Endothelial cell of umbilical vein (primary cell): Measurements from ENCODE around the gene USP47. TPM values are rescaled to one million over a fixed set of nuclear protein-coding genes. Genes with fewer than 3 reads are reported as not detected.

Experiments used
- BruUV-seq: library from RNA; stranded (reverse); fragments of 400-500 nt; replicated peaks from 2 replicates; lab custom pipeline; 2021; lab: Mats Ljungman, UMichigan
- CTCF ChIA-PET: fragments of 300-600, 350-600 bp; sonication (Branson Sonifier 250); formaldehyde crosslinking; loops from one replicate; lab custom pipeline; 2021; ENCODE audit warnings: antibody characterized with exemption, inconsistent platforms; lab: Charles Lee
- POLR2A ChIA-PET: fragments of 300-600, 350-600 bp; sonication (Branson Sonifier 250); formaldehyde crosslinking; loops from one replicate; lab custom pipeline; 2021; ENCODE audit warnings: antibody characterized with exemption, inconsistent platforms; lab: Charles Lee
- DNase-seq: peaks from one replicate; pipeline ENCODE4 v3.0.0-alpha.2; 2011; ENCODE audit warnings: low read depth, low spot score
- FAIRE-seq: peaks from 2 replicates; lab custom pipeline; 2011; peaks lifted over from hg19 to GRCh38; lab: Jason Lieb, UNC
- H2AFZ ChIP-seq: 2 replicates; pipeline ENCODE4 v1.6.0; 2012; ENCODE audit warnings: low read depth, low read length, control low read depth, inconsistent platforms
- H3K27ac ChIP-seq: 2 replicates; pipeline ENCODE4 v1.5.1; 2011; ENCODE audit warnings: low read depth, mild to moderate bottlenecking, control low read depth, low read length, moderate library complexity; ENCODE audit not compliant: insufficient read depth
- H3K27me3 ChIP-seq, 2 experiments: 2 replicates each; pipeline versions ENCODE4 v1.6.0 to v1.6.1; 2011; ENCODE audit warnings: low read length in 2 of 2, mixed read lengths in 1 of 2; ENCODE audit not compliant: control insufficient read depth in 2 of 2, insufficient read depth in 2 of 2
- H3K36me3 ChIP-seq, 2 experiments: 2 replicates in 1 of 2; 3 replicates in 1 of 2; pipeline ENCODE4 v1.5.1; 2011; ENCODE audit warnings: low read length in 2 of 2, mild to moderate bottlenecking in 1 of 2, moderate library complexity in 1 of 2; ENCODE audit not compliant: control insufficient read depth in 2 of 2, insufficient read depth in 2 of 2; ENCODE audit errors: extremely low read depth in 1 of 2
- H3K4me1 ChIP-seq: 3 replicates; pipeline ENCODE4 v1.5.1; 2011; ENCODE audit warnings: mild to moderate bottlenecking, low read length; ENCODE audit not compliant: control insufficient read depth, insufficient read depth; ENCODE audit errors: extremely low read depth
- H3K4me2 ChIP-seq: 2 replicates; pipeline ENCODE4 v1.6.1; 2011; ENCODE audit warnings: low read length, control low read depth, mixed read lengths; ENCODE audit not compliant: insufficient read depth
- H3K4me3 ChIP-seq, 3 experiments: fragments of 200-600 bp in 1 of 3; sonication (generic), shearing (Covaris generic) in 1 of 3; replicated peaks in 1 of 3; 2 replicates each; pipeline ENCODE4 v1.5.1; 2011 to 2016; ENCODE audit warnings: control low read depth in 3 of 3, low read length in 3 of 3, mild to moderate bottlenecking in 2 of 3, inconsistent platforms in 1 of 3, low read depth in 1 of 3, moderate library complexity in 1 of 3; ENCODE audit not compliant: insufficient read depth in 1 of 3
- H3K79me2 ChIP-seq: 2 replicates; pipeline ENCODE4 v1.6.0; 2012; ENCODE audit warnings: low read length, inconsistent platforms; ENCODE audit not compliant: control insufficient read depth, insufficient read depth
- H3K9ac ChIP-seq: replicated peaks from 2 replicates; pipeline ENCODE3; 2011; ENCODE audit warnings: low read length, control low read depth; ENCODE audit not compliant: insufficient read depth; ENCODE audit errors: extremely low read depth
- H3K9me1 ChIP-seq: replicated peaks from 3 replicates; pipeline ENCODE4 v1.6.0; 2011; ENCODE audit warnings: mild to moderate bottlenecking, low read length; ENCODE audit not compliant: control insufficient read depth, insufficient read depth; ENCODE audit errors: extremely low read depth
- H3K9me3 ChIP-seq: replicated peaks from 2 replicates; pipeline ENCODE4 v1.5.1; 2012; ENCODE audit warnings: low read length, inconsistent platforms; ENCODE audit not compliant: control insufficient read depth, insufficient read depth
- H4K20me1 ChIP-seq: replicated peaks from 2 replicates; pipeline ENCODE3; 2011; ENCODE audit warnings: mild to moderate bottlenecking, low read length; ENCODE audit not compliant: control insufficient read depth, insufficient read depth; ENCODE audit errors: extremely low read depth
- EZH2 ChIP-seq: IDR thresholded peaks from 2 replicates; pipeline ENCODE4 v1.6.1; 2012; ENCODE audit warnings: borderline replicate concordance, low read depth, mild to moderate bottlenecking, moderate library complexity, low read length, inconsistent platforms; ENCODE audit not compliant: severe bottlenecking
- FOS ChIP-seq: IDR thresholded peaks from 2 replicates; pipeline ENCODE4 v1.6.1; 2011; ENCODE audit warnings: mild to moderate bottlenecking, low read length, moderate library complexity, borderline replicate concordance; ENCODE audit not compliant: insufficient read depth
- GATA2 ChIP-seq: IDR thresholded peaks from 2 replicates; pipeline ENCODE4 v1.7.0; 2011; ENCODE audit warnings: low read depth, mild to moderate bottlenecking, moderate library complexity, mixed read lengths, low read length; ENCODE audit not compliant: insufficient read length, insufficient read depth
- JUN ChIP-seq: IDR thresholded peaks from 2 replicates; pipeline ENCODE4 v1.6.1; 2011; ENCODE audit warnings: borderline replicate concordance, low read depth; ENCODE audit not compliant: insufficient read length, insufficient read depth
- MYC ChIP-seq: IDR thresholded peaks from one replicate; pipeline ENCODE4 v1.6.1; 2011; ENCODE audit warnings: mild to moderate bottlenecking, low read depth, low read length
- POLR2A ChIP-seq: IDR thresholded peaks from 2 replicates; pipeline ENCODE4 v1.6.1; 2012; ENCODE audit warnings: low read depth, mild to moderate bottlenecking, control low read depth, low read length
- POLR2AphosphoS5 ChIP-seq: IDR thresholded peaks from 2 replicates; pipeline ENCODE4 v1.6.1; 2012; ENCODE audit warnings: low read depth, mild to moderate bottlenecking, control low read depth, low read length, moderate library complexity; ENCODE audit not compliant: insufficient read depth
- dilution Hi-C: fragments of 300-500 bp; cut with MboI; formaldehyde crosslinking; loops from one replicate; pipeline ENCODE4 v1.15.0; 2019; ENCODE audit warnings: low sequenced_read_pairs; ENCODE audit not compliant: extremely low pct_ligation_motif_present
- intact Hi-C: fragments of 100-400 bp; cut with micrococcal nuclease; formaldehyde crosslinking; loops from one replicate; pipeline ENCODE4 v1.10.0; 2022
- polyA plus RNA-seq, 4 experiments: library from polyadenylated mRNA; depleted of rRNA in 3 of 4; stranded (reverse) in 3 of 4; unstranded in 1 of 4; fragments of >200 nt; gene quantifications; 2 replicates each; pipeline versions ENCODE4 v1.2.1 to v1.2.3, GENCODE V29; 2011 to 2012; ENCODE audit warnings: missing spikeins in 1 of 4
- total RNA-seq: library from RNA; stranded (reverse); gene quantifications from 2 replicates; pipeline ENCODE4 v1.2.3, GENCODE V29; 2021
- TF ChIP-seq, protein P1 (sequence below), 2 donors: IDR thresholded peaks; 1 replicate in 1 of 2; 2 replicates in 1 of 2; pipeline ENCODE4 v1.5.1; 2011; ENCODE audit warnings: low read length in 2 of 2, mild to moderate bottlenecking in 2 of 2, moderate library complexity in 2 of 2, control low read depth in 1 of 2, inconsistent platforms in 1 of 2, low read depth in 1 of 2; ENCODE audit not compliant: insufficient read depth in 1 of 2; ENCODE audit errors: extremely low read depth in 1 of 2
- TF ChIP-seq, protein P2 (sequence below): IDR thresholded peaks from 2 replicates; pipeline ENCODE4 v1.6.1; 2011; ENCODE audit not compliant: insufficient read depth, insufficient read length

Gene USP47
- total and polyA plus RNA-seq, 2 donors (not counting 3 experiments of a cell fraction or from before 2014, with no cell fraction given) = 7.8 to 38.0 TPM

DNA sequence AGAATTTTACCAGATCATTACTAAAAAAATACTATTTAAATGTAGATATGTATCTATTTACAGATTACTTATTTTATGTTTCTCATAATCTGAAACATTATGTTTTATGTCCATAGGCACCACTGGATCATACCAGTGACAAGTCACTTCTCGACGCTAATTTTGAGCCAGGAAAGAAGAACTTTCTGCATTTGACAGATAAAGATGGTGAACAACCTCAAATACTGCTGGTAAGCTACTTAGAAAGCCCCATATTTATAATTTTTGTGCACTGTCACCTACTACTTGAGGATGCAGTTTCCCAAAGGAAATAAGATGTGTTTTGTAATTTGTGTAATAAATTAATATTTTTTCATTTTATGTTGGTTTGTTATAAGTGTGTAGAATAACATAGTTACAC, 42.6 kb downstream of the USP47 start:
- Histone ChIP-seq H3K79me2 (peaks cover 19% of the 10 kb centered on the region), H3K4me3 (no peak overlapping the region), H3K27ac (no peak overlapping the region), H3K4me2 (no peak overlapping the region), H3K9me3 (no peaks in the 10 kb centered on the region), H3K9me1 (no peaks in the 10 kb centered on the region), H3K9ac (no peak overlapping the region), H3K36me3 (peaks cover 6 to 9% of the 10 kb centered on the region in 2 experiments), H2AFZ (no peak overlapping the region), H4K20me1 (peaks cover 3% of the 10 kb centered on the region), H3K27me3 (no peaks in the 10 kb centered on the region), H3K4me1 (peaks cover 9% of the 10 kb centered on the region)
- DNase-seq = no peak
- no peak for TF ChIP-seq FOS
- no peak for TF ChIP-seq EZH2
- ChIA-PET POLR2A (no interaction called here), CTCF (no interaction called here)
- dilution Hi-C loops = no loop called here
- BruUV-seq = no TSS peak
- intact Hi-C loops = no loop called here
- FAIRE-seq = no peak

DNA sequence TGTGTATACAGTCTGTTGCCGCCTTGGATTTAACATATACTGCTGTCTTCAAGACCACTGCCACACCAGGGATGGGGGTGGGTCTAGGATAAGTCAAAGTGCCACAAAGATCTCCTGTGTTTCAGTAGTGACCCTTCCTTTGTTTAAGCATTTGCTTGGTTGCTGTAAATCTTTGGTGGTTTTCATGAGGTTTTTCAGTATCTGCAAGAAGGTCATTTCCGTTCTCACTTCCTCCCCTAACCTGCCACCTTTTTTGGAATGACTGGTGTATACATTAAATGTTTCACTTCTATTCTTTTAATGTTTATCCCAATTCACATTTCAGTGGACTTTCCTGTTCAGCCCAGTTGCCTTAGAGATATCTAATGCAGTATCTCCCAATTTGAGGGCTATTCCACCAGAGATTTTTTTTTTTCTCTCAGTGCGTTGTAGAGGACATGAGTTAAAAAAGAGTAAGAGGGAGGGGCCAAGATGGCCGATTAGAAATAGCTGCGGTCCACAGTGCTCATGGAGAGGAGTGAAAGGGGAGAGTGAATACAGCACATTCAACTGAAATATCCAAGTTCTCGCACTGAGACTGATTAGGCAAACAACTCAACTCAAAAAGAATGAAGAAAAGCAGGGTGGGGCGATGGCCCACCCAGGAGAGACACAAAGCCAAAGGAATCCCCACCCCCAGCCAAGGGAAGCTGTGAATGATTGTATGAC, 43.2 kb downstream of the USP47 start:
- H3K36me3 ChIP-seq = peaks cover 6 to 9% of the 10 kb centered on the region in 2 experiments
- CTCF ChIA-PET = no interaction called here

More for the DNA sequence above, 43.2 kb downstream of the USP47 start:
- H3K9ac ChIP-seq = no peak overlapping the region
- no peak overlapping the region for H2AFZ ChIP-seq
- no peak overlapping the region for H3K4me3 ChIP-seq
- dilution Hi-C loops (no loop called here), intact Hi-C loops (no loop called here)
- no peaks in the 10 kb centered on the region for H3K9me1 ChIP-seq
- no peak for FAIRE-seq
- TF ChIP-seq, protein P1, sequence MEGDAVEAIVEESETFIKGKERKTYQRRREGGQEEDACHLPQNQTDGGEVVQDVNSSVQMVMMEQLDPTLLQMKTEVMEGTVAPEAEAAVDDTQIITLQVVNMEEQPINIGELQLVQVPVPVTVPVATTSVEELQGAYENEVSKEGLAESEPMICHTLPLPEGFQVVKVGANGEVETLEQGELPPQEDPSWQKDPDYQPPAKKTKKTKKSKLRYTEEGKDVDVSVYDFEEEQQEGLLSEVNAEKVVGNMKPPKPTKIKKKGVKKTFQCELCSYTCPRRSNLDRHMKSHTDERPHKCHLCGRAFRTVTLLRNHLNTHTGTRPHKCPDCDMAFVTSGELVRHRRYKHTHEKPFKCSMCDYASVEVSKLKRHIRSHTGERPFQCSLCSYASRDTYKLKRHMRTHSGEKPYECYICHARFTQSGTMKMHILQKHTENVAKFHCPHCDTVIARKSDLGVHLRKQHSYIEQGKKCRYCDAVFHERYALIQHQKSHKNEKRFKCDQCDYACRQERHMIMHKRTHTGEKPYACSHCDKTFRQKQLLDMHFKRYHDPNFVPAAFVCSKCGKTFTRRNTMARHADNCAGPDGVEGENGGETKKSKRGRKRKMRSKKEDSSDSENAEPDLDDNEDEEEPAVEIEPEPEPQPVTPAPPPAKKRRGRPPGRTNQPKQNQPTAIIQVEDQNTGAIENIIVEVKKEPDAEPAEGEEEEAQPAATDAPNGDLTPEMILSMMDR (IDR thresholded peaks at IDR 0.05; ENCODE audit: extremely low read depth in 1 of 2, insufficient read depth in 1 of 2, low read depth in 1 of 2, low read length in 2 of 2) = no peak
- TF ChIP-seq JUN (no peak), POLR2AphosphoS5 (no peak), GATA2 (no peak), FOS (no peak), EZH2 (no peak), MYC (no peak), POLR2A (no peak)
- TF ChIP-seq, protein P2, sequence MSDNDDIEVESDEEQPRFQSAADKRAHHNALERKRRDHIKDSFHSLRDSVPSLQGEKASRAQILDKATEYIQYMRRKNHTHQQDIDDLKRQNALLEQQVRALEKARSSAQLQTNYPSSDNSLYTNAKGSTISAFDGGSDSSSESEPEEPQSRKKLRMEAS = no peak
- no peak overlapping the region for H3K27ac ChIP-seq
- H3K27me3 ChIP-seq = no peaks in the 10 kb centered on the region
- peaks cover 9% of the 10 kb centered on the region for H3K4me1 ChIP-seq
- no peaks in the 10 kb centered on the region for H3K9me3 ChIP-seq
- no peak overlapping the region for H3K4me2 ChIP-seq
- H4K20me1 ChIP-seq = peaks cover 3% of the 10 kb centered on the region
- peaks cover 16% of the 10 kb centered on the region for H3K79me2 ChIP-seq
- POLR2A ChIA-PET = no interaction called here
- DNase-seq = no peak
- no TSS peak for BruUV-seq
